ENCODE results near the gene MSRB2. TPM values are rescaled to one million over a fixed set of nuclear protein-coding genes. Genes with fewer than 3 reads are reported as not detected.
A peak's percentile ranks its signal among the peaks of the same experiment; 100 is the strongest.

Gene MSRB2
- total RNA-seq, 2 donors from 2014 or later, result 4.5 to 16.8 TPM

DNA sequence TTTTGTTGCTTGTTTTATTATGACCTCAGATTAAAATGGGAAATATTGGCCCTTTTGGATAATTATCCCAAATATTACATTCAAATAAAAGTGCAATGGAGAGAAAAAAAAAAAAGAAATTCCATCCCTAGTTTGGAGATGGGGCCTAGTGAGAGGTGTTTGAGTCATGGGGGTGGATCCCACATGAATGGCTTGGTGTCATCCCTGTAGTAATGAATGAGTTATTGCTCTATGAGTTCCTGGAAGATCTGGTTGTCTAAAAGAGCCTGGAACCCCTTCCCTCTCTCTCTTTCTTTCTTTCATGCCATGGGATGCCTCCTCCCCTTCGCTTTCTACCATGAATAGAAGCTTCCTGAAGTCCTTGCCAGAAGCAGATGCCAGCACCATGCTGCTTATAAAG is 44.3 kb downstream of the MSRB2 start:
- peaks cover 0 to 10% of the 10 kb centered on the region in 2 donors for H3K36me3 Mint-ChIP-seq
- ATAC-seq (no peak), DNase-seq (ENCODE audit: low spot score in 2 of 2) (no peak)
- H3K27ac Mint-ChIP-seq, result no peak overlapping the region
- H3K9me3 Mint-ChIP-seq, result peaks cover 13 to 15% of the 10 kb centered on the region in 2 donors

DNA sequence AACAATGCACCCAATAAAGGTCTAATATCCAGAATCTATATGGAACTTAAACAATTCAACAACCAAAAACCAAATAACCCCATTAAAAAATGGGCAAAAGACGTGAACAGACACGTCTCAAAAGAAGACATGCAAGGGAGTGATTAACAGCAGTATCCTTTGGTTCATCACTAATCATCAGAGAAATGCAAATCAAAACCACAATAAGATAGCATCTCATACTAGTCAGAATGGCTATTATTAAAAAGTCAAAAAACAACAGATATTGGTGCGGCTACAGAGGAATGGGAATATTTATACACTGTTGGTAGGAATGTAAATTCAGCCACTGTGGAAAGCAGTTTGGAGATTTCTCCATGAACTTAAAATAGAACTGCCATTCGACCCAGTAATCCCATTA is 46.6 kb downstream of the MSRB2 start:
- Mint-ChIP-seq H3K27ac (no peak overlapping the region), H3K9me3 (peaks cover 9 to 10% of the 10 kb centered on the region in 2 donors), H3K36me3 (peaks cover 0 to 10% of the 10 kb centered on the region in 2 donors)
- DNase-seq (ENCODE audit: low spot score in 2 of 2) (no peak), ATAC-seq (no peak)

DNA sequence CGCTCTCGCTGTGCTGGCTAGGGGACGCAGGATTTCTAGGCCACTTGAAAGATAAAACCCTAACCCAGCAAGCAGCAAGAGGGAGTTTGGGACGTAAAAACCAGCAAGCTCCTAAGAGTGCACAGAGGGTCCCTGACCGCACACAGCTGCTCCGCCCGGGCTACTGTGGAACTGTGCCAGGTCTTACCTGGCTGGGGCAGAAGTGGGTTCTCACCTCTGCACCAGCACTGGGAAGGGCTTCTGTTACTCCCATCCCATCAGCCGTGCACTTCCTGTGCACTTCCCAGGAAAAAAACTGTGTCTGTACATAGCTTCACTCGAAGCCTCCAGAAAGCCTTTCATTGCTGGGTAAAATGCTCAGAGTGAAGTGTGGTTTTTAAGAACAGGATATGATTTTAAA is 50.9 kb downstream of the MSRB2 start:
- Mint-ChIP-seq H3K27ac (no peak overlapping the region), H3K9me3 (no peaks in the 10 kb centered on the region), H3K36me3 (no peaks in the 10 kb centered on the region)
- no peak for ATAC-seq
- no peak for DNase-seq (ENCODE audit: low spot score in 2 of 2)

DNA sequence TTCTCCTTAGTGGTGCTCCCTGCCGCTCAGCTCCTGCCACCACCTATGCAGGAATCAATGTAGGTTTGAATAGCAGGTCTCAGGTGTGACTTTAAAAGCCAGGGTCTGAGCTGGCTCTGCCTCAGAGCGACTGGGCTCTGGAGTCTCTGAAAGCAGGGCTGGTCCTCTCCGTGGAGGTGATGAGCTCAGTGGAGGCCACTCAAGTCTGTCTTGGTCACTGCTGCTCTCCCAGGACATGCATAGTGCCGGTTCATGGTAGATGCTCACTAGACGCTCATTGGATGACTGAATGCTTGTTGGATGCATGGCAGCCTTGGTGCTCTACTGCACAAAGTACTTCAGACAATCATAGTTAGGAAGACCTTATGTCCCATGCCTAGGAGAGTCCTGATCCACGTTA is 51.7 kb downstream of the MSRB2 start:
- no peak for DNase-seq (ENCODE audit: low spot score in 2 of 2)
- no peak for ATAC-seq
- Mint-ChIP-seq H3K9me3 (no peaks in the 10 kb centered on the region), H3K36me3 (no peaks in the 10 kb centered on the region), H3K27ac (no peak overlapping the region)

DNA sequence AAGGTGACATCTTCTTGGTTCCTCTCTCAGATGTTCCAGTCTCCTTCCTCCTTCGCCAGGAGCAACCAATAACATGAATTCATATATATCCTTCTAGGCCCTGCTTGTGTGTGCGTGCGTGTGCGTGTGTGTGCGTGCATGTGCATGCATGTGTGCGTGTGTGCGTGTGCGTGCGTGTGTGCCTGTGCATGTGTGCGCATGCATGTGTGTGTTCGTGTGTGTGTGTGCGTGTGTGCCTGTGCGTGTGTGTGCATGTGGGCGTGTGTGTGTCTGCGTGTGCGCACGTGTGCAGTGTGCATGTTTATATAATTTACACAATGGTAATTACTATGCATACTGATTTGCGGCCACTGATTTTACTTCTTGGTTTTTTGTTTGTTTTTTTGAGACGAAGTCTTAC is 52.8 kb downstream of the MSRB2 start:
- no peak for DNase-seq (ENCODE audit: low spot score in 2 of 2)
- Mint-ChIP-seq H3K9me3 (no peaks in the 10 kb centered on the region), H3K27ac (peak overlapping the region in 1 of 2 donors; percentile 44), H3K36me3 (no peaks in the 10 kb centered on the region)
- ATAC-seq, result no peak

DNA sequence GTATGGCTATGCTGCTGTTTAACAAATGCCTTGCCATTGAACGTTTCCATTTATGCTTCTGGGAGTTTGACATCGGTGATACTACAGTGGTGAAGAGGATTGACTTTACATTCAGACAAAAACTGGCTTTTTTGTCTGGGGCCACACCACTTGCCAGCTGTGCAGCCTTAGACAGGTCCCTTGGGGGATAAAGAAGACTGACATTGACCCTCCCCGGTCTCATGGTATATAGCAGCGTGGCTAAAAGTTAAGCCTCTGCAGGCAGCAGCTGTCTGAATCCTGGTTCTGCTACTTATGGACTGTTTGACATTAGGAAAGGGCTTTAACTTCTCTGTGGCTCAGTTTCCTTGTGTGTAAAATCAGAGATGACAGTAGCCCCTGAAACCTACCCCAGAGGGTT is 54.7 kb downstream of the MSRB2 start:
- DNase-seq (ENCODE audit: low spot score in 2 of 2) (no peak), ATAC-seq (no peak)
- no peaks in the 10 kb centered on the region for H3K36me3 Mint-ChIP-seq
- no peak overlapping the region for H3K27ac Mint-ChIP-seq
- H3K9me3 Mint-ChIP-seq, result no peaks in the 10 kb centered on the region

DNA sequence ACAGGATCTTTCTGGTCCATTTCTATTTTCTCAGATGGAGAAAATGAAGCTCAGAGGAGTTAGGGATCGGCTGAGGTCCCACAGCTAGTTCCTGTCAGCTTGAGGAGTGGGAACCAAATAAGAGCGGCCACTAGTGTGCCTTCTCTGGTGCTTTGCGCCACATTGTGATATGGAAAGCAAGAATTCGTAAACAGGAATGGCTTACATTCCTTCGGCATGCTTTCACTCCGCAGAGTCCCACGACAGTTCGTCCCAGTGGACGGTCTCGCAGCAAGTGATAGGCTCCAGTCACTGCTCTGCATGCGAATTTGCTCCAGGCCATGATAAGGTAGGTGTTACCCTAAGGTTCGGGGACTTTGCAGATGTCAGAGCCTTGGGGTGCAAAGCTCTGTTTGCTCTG is 55.2 kb downstream of the MSRB2 start:
- no peak for DNase-seq (ENCODE audit: low spot score in 2 of 2)
- no peaks in the 10 kb centered on the region for H3K36me3 Mint-ChIP-seq
- ATAC-seq, result no peak
- H3K27ac Mint-ChIP-seq, result no peak overlapping the region
- no peaks in the 10 kb centered on the region for H3K9me3 Mint-ChIP-seq

DNA sequence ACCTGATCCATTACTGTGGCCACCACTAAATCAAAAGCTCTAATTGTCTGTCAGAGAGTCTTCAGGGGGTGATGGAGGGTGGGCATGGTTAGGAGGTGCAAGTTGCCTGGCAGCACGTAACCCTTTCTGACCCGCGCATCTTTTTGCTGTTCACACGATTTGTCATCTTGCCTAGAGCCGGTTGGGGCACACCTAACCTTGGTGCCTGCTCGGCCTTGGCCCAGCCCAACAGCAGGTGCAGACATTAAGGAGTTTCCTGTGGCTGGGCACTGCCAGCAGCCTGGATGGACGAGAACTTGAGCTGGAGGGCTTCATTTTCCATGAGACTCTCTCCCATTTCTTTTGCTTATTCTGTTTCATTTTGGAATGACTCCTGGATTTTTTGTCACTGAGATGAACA is 55.7 kb downstream of the MSRB2 start:
- Mint-ChIP-seq H3K36me3 (no peaks in the 10 kb centered on the region), H3K27ac (no peak overlapping the region), H3K9me3 (no peaks in the 10 kb centered on the region)
- no peak for ATAC-seq
- DNase-seq (ENCODE audit: low spot score in 2 of 2), result no peak

DNA sequence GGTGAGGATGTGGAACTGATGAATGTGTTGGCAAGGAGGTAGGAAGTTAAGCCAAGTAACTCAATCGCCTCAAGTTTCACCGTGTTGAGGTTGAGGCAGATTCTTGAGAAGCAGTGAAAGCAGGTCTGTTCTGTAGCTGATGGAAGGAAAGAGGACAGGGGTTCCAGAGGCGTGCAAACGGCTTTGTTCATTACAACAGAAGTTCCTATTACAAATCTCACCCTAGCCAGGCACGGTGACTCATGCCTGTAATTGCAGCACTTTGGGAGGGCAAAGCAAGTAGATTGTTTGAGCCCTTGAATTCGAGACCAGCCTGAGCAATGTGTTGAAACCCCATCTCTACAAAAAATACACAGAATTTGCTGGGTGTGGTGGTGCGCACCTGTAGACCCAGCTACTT is 59.8 kb downstream of the MSRB2 start:
- no peaks in the 10 kb centered on the region for H3K36me3 Mint-ChIP-seq
- ATAC-seq (no peak), DNase-seq (ENCODE audit: low spot score in 2 of 2) (no peak)
- H3K9me3 Mint-ChIP-seq, result no peaks in the 10 kb centered on the region
- H3K27ac Mint-ChIP-seq, result no peak overlapping the region

DNA sequence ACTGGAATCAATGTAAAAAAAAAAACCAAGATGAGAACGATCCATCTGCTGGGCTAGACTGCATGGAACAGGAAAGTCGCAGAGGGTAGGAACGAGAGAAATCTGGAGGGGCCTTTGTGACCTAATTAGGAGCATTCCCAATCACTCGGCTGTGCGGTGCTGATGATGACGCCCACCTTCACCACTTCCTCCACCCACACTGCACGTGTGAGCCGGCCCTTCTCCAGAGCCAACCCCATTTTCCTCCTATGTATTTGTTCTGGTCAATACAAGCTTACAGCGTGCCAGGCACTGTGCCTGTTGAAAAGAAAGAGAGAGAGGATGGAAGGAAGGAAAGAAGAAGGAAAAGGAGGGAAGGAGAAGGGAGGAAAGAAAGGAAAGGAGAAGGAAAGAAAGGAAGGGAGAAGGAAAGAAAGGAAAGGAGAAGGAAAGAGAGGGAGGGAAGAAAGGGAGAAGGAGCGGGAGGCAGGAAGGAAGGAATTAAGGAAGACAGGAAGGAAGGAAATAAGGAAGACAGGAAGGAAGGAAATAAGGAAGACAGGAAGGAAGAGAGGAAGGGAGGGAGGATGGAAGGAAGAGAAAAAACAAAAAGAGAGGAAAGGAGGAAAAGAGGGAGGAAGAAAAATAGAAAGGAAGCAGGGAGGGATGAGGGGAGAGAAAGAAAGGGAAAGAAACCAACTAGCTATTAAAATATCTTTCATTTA is 61.2 kb downstream of the MSRB2 start:
- no peak overlapping the region for H3K27ac Mint-ChIP-seq
- DNase-seq (ENCODE audit: low spot score in 2 of 2), result no peak
- no peaks in the 10 kb centered on the region for H3K9me3 Mint-ChIP-seq
- no peak for ATAC-seq
- H3K36me3 Mint-ChIP-seq, result no peaks in the 10 kb centered on the region

DNA sequence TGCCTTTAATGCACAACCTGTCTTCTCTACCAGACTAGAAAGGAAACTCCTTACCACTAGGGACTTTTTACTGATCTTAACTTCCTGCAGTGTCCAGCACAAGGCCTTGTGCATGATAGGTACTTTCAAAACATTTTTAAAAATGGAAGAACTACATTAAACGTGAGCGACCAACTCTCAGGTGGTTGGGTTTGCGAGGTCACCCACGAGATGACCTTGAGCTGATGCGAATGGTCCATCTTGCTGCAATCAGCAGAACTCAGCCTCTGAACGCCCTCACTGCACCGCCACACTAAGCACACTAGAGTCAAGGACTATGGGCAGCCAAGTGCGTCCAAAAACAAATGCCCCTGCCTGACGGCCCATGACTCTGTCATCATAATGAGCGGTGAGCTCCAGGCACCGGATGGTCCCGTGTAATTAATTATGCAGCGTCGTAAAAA is 61.9 kb downstream of the MSRB2 start:
- ATAC-seq, result no peak
- Mint-ChIP-seq H3K9me3 (no peaks in the 10 kb centered on the region), H3K36me3 (no peaks in the 10 kb centered on the region), H3K27ac (no peak overlapping the region)
- no peak for DNase-seq (ENCODE audit: low spot score in 2 of 2)

DNA sequence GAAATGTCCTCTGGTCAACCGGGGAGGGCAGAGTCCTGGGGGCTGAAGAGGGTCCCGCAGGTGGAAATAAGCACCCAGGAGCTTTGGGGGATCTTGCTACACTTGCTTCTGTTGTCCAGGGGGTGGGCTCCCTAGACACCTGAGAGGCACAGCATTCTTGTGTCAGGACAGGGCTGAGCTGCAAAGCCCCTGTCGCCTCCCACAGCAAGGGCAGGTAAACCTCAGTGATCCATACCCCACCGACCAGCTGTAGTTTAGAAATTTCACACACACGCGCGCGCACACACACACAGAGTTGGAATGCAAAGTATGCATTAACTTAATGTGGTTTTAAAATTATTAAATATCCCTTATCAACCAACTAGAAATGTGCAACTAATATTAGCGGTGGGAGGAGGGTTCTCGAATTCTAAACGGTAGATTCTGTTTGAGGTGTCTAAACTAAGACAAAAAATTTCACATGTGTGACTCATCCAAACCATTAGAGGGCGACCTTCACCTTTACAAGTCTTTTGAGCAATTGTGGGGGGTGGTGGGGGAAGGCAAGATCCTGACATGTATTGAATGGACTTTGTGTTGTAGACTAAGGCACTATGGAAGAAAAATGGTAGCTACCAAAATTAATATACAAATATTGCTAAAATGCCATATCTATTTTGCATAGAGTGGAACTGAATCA is 62.5 kb downstream of the MSRB2 start:
- no peaks in the 10 kb centered on the region for H3K36me3 Mint-ChIP-seq
- DNase-seq (ENCODE audit: low spot score in 2 of 2) (no peak), ATAC-seq (peak; percentile 48 to 52)
- no peaks in the 10 kb centered on the region for H3K9me3 Mint-ChIP-seq
- H3K27ac Mint-ChIP-seq, result no peak overlapping the region

DNA sequence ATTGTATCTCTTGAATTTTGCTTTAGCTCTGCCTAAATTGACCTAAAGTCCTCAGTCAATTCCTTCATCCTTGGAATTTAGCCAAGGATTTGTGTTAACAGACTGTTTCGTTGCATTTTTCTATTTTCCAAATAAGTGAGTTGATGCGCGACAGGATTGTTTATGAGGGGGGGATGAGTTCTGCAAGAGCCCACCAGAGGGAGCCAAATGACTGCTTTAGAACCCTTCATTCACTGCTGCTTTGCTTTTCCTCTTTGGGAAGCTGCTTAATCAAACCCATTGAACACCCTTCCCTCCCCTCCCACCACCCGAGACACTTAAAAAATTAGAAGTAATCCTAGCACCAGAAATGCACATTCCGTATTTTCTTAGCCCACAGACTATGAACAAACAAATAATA is 63.0 kb downstream of the MSRB2 start:
- Mint-ChIP-seq H3K27ac (no peak overlapping the region), H3K9me3 (no peaks in the 10 kb centered on the region), H3K36me3 (no peaks in the 10 kb centered on the region)
- DNase-seq (ENCODE audit: low spot score in 2 of 2), result peak in 1 of 2 donors; percentile 32
- ATAC-seq, result peak; percentile 57 to 78

DNA sequence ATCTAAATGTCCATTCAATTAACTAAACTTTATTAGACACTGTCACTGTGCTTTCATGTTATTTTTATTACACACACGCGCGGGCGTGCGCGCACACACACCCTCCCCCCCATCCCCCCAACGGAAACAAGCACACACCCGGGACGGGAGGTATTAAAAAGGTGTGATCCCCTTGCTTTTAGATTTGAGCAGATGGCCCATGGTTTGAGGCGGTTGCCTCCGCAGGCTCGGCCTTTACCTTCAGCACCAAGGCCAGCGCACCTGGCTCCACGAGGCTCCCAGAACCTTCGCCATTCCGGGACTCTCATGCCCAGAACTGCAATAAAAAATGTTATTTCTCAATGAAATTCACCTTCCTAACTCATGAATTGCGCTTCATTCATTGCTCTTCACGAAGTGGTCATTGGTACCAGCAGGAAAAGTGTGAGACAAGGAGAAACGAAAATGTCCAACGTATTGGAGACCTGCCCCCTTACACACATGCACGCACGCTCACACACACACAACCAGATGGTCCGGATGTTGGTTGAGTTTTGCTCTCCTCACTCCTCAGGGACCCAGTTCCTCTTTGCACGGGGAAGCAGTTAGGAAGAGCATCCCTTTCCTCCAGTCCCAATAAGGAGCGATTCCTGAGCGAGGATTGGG is 76.0 kb downstream of the MSRB2 start:
- Mint-ChIP-seq H3K27ac (no peak overlapping the region), H3K36me3 (peaks cover 7 to 18% of the 10 kb centered on the region in 2 donors), H3K9me3 (no peaks in the 10 kb centered on the region)
- no peak for ATAC-seq
- no peak for DNase-seq (ENCODE audit: low spot score in 2 of 2)

Measured in activated naive CD4-positive, alpha-beta T cell treated with anti-CD3 and anti-CD28 coated beads, Interleukin-2, amount 50 U/mL, for 72 hours (primary cell).